Measurements from ENCODE around the gene EBF3. TPM values are rescaled to one million over a fixed set of nuclear protein-coding genes. Genes with fewer than 3 reads are reported as not detected.

EBF3 gene
- total RNA-seq, 1 experiment from 2014 or later, result 56.2 TPM

GRCh38 chr10:129888784-129889616 lies 75.1 kb downstream of the EBF3 start:
- H3K36me3 ChIP-seq (ENCODE audit: insufficient read depth, low read length, poor library complexity, severe bottlenecking), result no peaks in the 10 kb centered on the region
- H3K9me3 ChIP-seq (ENCODE audit: low read depth, low read length, poor library complexity, severe bottlenecking), result no peaks in the 10 kb centered on the region
- peak; percentile 80 for TF ChIP-seq CTCF (conservative IDR thresholded peaks at IDR 0.05; ENCODE audit: low read depth, low read length)
- no peak for TF ChIP-seq EZH2 (IDR thresholded peaks at IDR 0.05; ENCODE audit: borderline replicate concordance, low read depth, low read length, poor library complexity, severe bottlenecking)
- CTCF ChIA-PET, result interaction anchor here (0.6 to 1.2 kb wide), 5 partner anchors 11 to 1666 kb away, joined by 4 to 16 read pairs (median 5); no protein-coding TSS in a partner anchor
- peaks cover 50% of the 10 kb centered on the region for H3K4me1 ChIP-seq (ENCODE audit: insufficient read depth, low read length, poor library complexity, severe bottlenecking)
- intact Hi-C loops (cut with micrococcal nuclease; ENCODE audit: unreplicated experiment), result no loop called here
- POLR2A ChIA-PET (ENCODE audit: low non-redundant PET), result no interaction called here
- H3K27me3 ChIP-seq (replicated peaks; ENCODE audit: insufficient read depth, low read depth, low read length, poor library complexity), result no peaks in the 10 kb centered on the region
- no peak overlapping the region for H3K4me3 ChIP-seq (ENCODE audit: low read depth, low read length, poor library complexity, severe bottlenecking)
- no TSS peak for BruUV-seq (replicated peaks)
- H3K27ac ChIP-seq (ENCODE audit: low read depth, low read length, poor library complexity, severe bottlenecking), result no peak overlapping the region
- DNase-seq (ENCODE audit: low spot score), result peak; percentile 70

GRCh38 chr10:129887986-129888783 lies 75.9 kb downstream of the EBF3 start:
- CTCF ChIA-PET, result interaction anchor here (1.2 kb wide), 1 partner anchor 11 kb away, joined by 4 read pairs; no protein-coding TSS in a partner anchor
- no TSS peak for BruUV-seq (replicated peaks)
- no peak overlapping the region for H3K4me3 ChIP-seq (ENCODE audit: low read depth, low read length, poor library complexity, severe bottlenecking)
- intact Hi-C loops (cut with micrococcal nuclease; ENCODE audit: unreplicated experiment), result no loop called here
- TF ChIP-seq EZH2 (IDR thresholded peaks at IDR 0.05; ENCODE audit: borderline replicate concordance, low read depth, low read length, poor library complexity, severe bottlenecking), result no peak
- TF ChIP-seq CTCF (conservative IDR thresholded peaks at IDR 0.05; ENCODE audit: low read depth, low read length), result no peak
- H3K4me1 ChIP-seq (ENCODE audit: insufficient read depth, low read length, poor library complexity, severe bottlenecking), result peaks cover 44% of the 10 kb centered on the region
- POLR2A ChIA-PET (ENCODE audit: low non-redundant PET), result no interaction called here
- H3K27ac ChIP-seq (ENCODE audit: low read depth, low read length, poor library complexity, severe bottlenecking), result no peak overlapping the region
- H3K9me3 ChIP-seq (ENCODE audit: low read depth, low read length, poor library complexity, severe bottlenecking), result no peaks in the 10 kb centered on the region
- no peak for DNase-seq (ENCODE audit: low spot score)
- no peaks in the 10 kb centered on the region for H3K36me3 ChIP-seq (ENCODE audit: insufficient read depth, low read length, poor library complexity, severe bottlenecking)
- no peaks in the 10 kb centered on the region for H3K27me3 ChIP-seq (replicated peaks; ENCODE audit: insufficient read depth, low read depth, low read length, poor library complexity)

- Histone ChIP-seq H3K36me3 (ENCODE audit: insufficient read depth, low read length, poor library complexity, severe bottlenecking) (no peaks in the 10 kb centered on the region), H3K27ac (ENCODE audit: low read depth, low read length, poor library complexity, severe bottlenecking) (no peak overlapping the region), H3K9me3 (ENCODE audit: low read depth, low read length, poor library complexity, severe bottlenecking) (no peaks in the 10 kb centered on the region), H3K27me3 (replicated peaks; ENCODE audit: insufficient read depth, low read depth, low read length, poor library complexity) (no peaks in the 10 kb centered on the region), H3K4me3 (ENCODE audit: low read depth, low read length, poor library complexity, severe bottlenecking) (no peak overlapping the region), H3K4me1 (ENCODE audit: insufficient read depth, low read length, poor library complexity, severe bottlenecking) (peaks cover 37% of the 10 kb centered on the region)
- intact Hi-C loops (cut with micrococcal nuclease; ENCODE audit: unreplicated experiment), result no loop called here
- no peak for TF ChIP-seq CTCF (conservative IDR thresholded peaks at IDR 0.05; ENCODE audit: low read depth, low read length)
- TF ChIP-seq EZH2 (IDR thresholded peaks at IDR 0.05; ENCODE audit: borderline replicate concordance, low read depth, low read length, poor library complexity, severe bottlenecking), result no peak
- POLR2A ChIA-PET (ENCODE audit: low non-redundant PET), result no interaction called here
- CTCF ChIA-PET, result no interaction called here
- no peak for DNase-seq (ENCODE audit: low spot score)
- no TSS peak for BruUV-seq (replicated peaks)
Measured at GRCh38 chr10:129887381-129887905, 76.6 kb downstream of the EBF3 start.

Measured in A673 (cell line).